GM12801 (cell line): ENCODE measurements around the gene MGAT4D.

Experiments used
- TF ChIP-seq, protein P1 (sequence below): IDR thresholded peaks from one replicate; pipeline ENCODE4 v1.5.1; 2011; ENCODE audit warnings: control low read depth; ENCODE audit not compliant: insufficient read length; ENCODE audit errors: extremely low read depth

Gene MGAT4D

GRCh38 chr4:140463182-140463581, 34.9 kb downstream of the MGAT4D start:
- TF ChIP-seq, protein P1, sequence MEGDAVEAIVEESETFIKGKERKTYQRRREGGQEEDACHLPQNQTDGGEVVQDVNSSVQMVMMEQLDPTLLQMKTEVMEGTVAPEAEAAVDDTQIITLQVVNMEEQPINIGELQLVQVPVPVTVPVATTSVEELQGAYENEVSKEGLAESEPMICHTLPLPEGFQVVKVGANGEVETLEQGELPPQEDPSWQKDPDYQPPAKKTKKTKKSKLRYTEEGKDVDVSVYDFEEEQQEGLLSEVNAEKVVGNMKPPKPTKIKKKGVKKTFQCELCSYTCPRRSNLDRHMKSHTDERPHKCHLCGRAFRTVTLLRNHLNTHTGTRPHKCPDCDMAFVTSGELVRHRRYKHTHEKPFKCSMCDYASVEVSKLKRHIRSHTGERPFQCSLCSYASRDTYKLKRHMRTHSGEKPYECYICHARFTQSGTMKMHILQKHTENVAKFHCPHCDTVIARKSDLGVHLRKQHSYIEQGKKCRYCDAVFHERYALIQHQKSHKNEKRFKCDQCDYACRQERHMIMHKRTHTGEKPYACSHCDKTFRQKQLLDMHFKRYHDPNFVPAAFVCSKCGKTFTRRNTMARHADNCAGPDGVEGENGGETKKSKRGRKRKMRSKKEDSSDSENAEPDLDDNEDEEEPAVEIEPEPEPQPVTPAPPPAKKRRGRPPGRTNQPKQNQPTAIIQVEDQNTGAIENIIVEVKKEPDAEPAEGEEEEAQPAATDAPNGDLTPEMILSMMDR: no peak

- TF ChIP-seq, protein P1: no peak
These were observed 47.7 kb downstream of the MGAT4D start for GRCh38 chr4:140450352-140450751.

DNA sequence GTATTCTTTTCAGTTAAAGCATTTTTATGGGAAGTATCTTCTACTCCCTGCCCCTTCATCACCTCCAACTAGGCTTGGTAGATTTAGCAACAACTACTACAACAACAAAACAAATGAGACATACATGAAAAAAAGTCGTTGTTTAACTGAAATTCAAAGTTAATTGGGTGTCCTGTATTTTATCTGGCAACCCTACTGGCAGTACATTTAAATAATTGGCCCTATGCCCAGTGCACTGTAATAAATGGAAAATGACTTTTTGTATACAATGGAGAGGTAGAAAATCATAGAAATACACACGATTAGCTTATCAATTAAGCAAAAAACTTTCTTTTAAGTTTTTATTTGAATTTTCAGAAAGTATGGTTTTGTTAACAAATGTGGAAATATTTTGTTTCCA, 49.3 kb downstream of the MGAT4D start:
- TF ChIP-seq, protein P1: no peak

DNA sequence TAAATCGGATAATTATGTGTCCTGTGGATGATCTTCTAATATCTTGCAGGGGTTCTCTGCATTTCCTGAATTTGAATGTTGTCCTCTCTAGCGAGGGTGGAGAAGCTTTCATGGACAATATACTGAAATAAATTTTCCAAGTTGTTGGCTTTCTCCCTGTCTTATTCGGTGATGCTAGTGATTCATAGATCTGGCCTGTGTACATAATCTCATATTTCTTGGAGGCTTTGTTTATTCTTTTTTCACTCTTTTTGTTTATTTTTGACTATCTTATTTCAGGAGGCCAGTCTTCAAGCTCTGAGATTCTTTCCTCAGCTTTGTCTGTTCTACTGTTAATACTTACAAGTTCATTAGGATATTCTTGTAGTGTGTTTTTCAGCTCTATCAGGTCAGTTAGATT, 49.9 kb downstream of the MGAT4D start:
- TF ChIP-seq, protein P1: no peak

- TF ChIP-seq, protein P1: no peak
These were observed 58.4 kb downstream of the MGAT4D start for GRCh38 chr4:140439644-140440142.

DNA sequence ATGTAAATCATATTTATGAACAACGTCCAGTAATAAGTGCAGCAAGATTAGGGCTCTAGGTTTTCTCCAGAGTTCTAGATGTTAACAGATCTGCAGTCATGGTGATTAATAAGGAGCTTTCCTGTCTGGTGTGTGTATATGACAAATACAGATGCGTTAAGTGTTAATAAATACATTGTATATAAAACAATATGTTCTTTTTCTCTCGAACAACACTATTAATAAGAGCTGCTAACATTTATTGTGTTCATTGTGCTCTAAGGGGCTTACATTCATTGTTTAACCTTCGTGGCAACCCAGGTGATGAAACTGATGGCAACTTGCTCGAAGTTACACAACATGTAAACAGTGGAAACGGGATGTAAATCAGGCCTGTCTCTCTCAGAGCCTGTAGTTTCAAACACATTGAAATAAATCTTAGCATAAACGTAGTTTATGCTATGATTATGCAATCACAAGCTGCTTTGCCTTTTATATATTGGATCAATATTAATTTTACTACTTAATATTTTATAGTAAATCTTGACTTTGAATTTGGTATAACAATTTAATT, 70.1 kb downstream of the MGAT4D start:
- TF ChIP-seq, protein P1: no peak

- TF ChIP-seq, protein P1: no peak
These were observed 70.8 kb downstream of the MGAT4D start, which contains the start of gene CLGN for GRCh38 chr4:140427106-140427918. Gene CLGN, minus strand, starts transcription at chr4:140427648. Its CDS starts 14,570 bp downstream, at chr4:140413078.
